K562 (cell line): ENCODE results near the gene RNF13. TPM values are rescaled to one million over a fixed set of nuclear protein-coding genes. Genes with fewer than 3 reads are reported as not detected.

Experiments
- ATAC-seq: fragments of 200-7000 bp; cut with Tn5 transposase; 3 replicates; pipeline ENCODE4 v1.9.1; 2020; ENCODE audit warnings: moderate library complexity
- BruUV-seq: library from RNA; stranded (reverse); fragments of 400-500 nt; replicated peaks from 2 replicates; lab custom pipeline; 2021; lab: Mats Ljungman, UMichigan
- CTCF ChIA-PET: fragments of 300-600 bp; formaldehyde crosslinking; extraction: SDS; loops from one replicate; lab custom pipeline; 2021; ENCODE audit warnings: low intra/inter-chr PET ratio; lab: Yijun Ruan, JAX
- POLR2A ChIA-PET: fragments of 300-600, 350-650 bp; sonication (Branson Sonifier 250); formaldehyde crosslinking; extraction: SDS; loops from one replicate; lab custom pipeline; 2021; ENCODE audit warnings: antibody characterized with exemption, inconsistent platforms; lab: Yijun Ruan, JAX
- DNase-seq, 4 experiments: peaks; one replicate each; pipeline versions ENCODE4 v3.0.0 to v3.0.0-alpha.2; 2011 to 2018; ENCODE audit warnings: low spot score in 3 of 4, mixed read lengths in 3 of 4; ENCODE audit errors: extremely low read depth in 1 of 4
- FAIRE-seq: peaks from 2 replicates; lab custom pipeline; 2011; peaks lifted over from hg19 to GRCh38; lab: Jason Lieb, UNC
- H2AFZ ChIP-seq: 2 replicates; pipeline ENCODE4 v1.6.0; 2011; ENCODE audit warnings: low read depth, low read length, control low read depth, inconsistent platforms
- H3K27ac ChIP-seq: fragments of 200-600 bp; 3 replicates; pipeline ENCODE4 v1.8.0; 2011; ENCODE audit warnings: low read depth, mild to moderate bottlenecking, control low read depth, inconsistent platforms, low read length, moderate library complexity, mixed read lengths; ENCODE audit errors: extremely low read depth
- H3K27me3 ChIP-seq, 2 experiments: fragments of 300-600 bp in 1 of 2; 2 replicates in 1 of 2; 3 replicates in 1 of 2; pipeline versions ENCODE4 v1.6.0 to v1.8.0; 2011; ENCODE audit warnings: inconsistent platforms in 2 of 2, low read length in 2 of 2, mild to moderate bottlenecking in 1 of 2, mixed read lengths in 1 of 2, moderate library complexity in 1 of 2; ENCODE audit not compliant: control insufficient read depth in 2 of 2, insufficient read depth in 2 of 2
- H3K36me3 ChIP-seq: fragments of 300-600 bp; 3 replicates; pipeline ENCODE4 v1.8.0; 2011; ENCODE audit warnings: mild to moderate bottlenecking, low read length, inconsistent platforms; ENCODE audit not compliant: control insufficient read depth, insufficient read depth
- H3K4me1 ChIP-seq, 2 experiments: fragments of 200-600 bp in 1 of 2; replicated peaks in 1 of 2; 2 replicates in 1 of 2; 3 replicates in 1 of 2; pipeline versions ENCODE4 v1.5.1 to v1.8.0; 2011; ENCODE audit warnings: inconsistent platforms in 2 of 2, low read length in 2 of 2, mild to moderate bottlenecking in 1 of 2, mixed read lengths in 1 of 2, moderate library complexity in 1 of 2; ENCODE audit not compliant: control insufficient read depth in 2 of 2, insufficient read depth in 2 of 2
- H3K4me2 ChIP-seq: 2 replicates; pipeline ENCODE4 v1.6.1; 2011; ENCODE audit warnings: low read length, control low read depth, inconsistent platforms, mixed read lengths; ENCODE audit not compliant: insufficient read depth
- H3K4me3 ChIP-seq: fragments of 200-600 bp; sonication (generic), shearing (Covaris generic); 2 replicates; pipeline ENCODE4 v1.5.1; 2016; ENCODE audit warnings: control low read depth, inconsistent platforms
- H3K79me2 ChIP-seq: fragments of 200-600 bp; 3 replicates; pipeline ENCODE4 v1.8.0; 2011; ENCODE audit warnings: low read length, inconsistent platforms; ENCODE audit not compliant: control insufficient read depth, insufficient read depth
- H3K9ac ChIP-seq, 2 experiments: 2 replicates each; pipeline versions ENCODE4 v1.6.0 to v1.6.1; 2011; ENCODE audit warnings: low read depth in 2 of 2, low read length in 2 of 2, control low read depth in 1 of 2, inconsistent platforms in 1 of 2, mild to moderate bottlenecking in 1 of 2, mixed read lengths in 1 of 2; ENCODE audit not compliant: insufficient read depth in 1 of 2
- H3K9me1 ChIP-seq: one replicate; pipeline ENCODE4 v1.6.0; 2011; ENCODE audit warnings: inconsistent platforms, mild to moderate bottlenecking, low read length, moderate library complexity; ENCODE audit not compliant: control insufficient read depth, insufficient read depth
- H3K9me3 ChIP-seq: replicated peaks from 2 replicates; pipeline ENCODE4 v1.5.1; 2011; ENCODE audit warnings: low read depth, low read length, inconsistent platforms; ENCODE audit not compliant: control insufficient read depth, insufficient read depth
- H4K20me1 ChIP-seq: replicated peaks from 2 replicates; pipeline ENCODE4 v1.6.1; 2011; ENCODE audit warnings: low read length, inconsistent platforms, mixed read lengths; ENCODE audit not compliant: control insufficient read depth, insufficient read depth
- ARID3A ChIP-seq: IDR thresholded peaks from 2 replicates; pipeline ENCODE4 v1.6.1; 2012; ENCODE audit warnings: low read depth, low read length, improper control_type of control experiment, borderline replicate concordance
- BRCA1 ChIP-seq, 2 experiments: fragments of 450-650 bp in 1 of 2; sonication (generic) in 1 of 2; formaldehyde crosslinking in 1 of 2; IDR thresholded peaks; 2 replicates each; pipeline versions ENCODE4 v1.5.0 to v1.6.1; 2017 to 2020; ENCODE audit warnings: mild to moderate bottlenecking in 1 of 2, missing genetic modification reagents in 1 of 2
- YY1 ChIP-seq, 3 experiments: IDR thresholded peaks; 2 replicates each; pipeline ENCODE4 v1.6.1; 2011; ENCODE audit warnings: low read length in 2 of 3, mild to moderate bottlenecking in 2 of 3, moderate library complexity in 2 of 3, borderline replicate concordance in 1 of 3, control low read depth in 1 of 3, low read depth in 1 of 3; ENCODE audit not compliant: insufficient read depth in 3 of 3, insufficient replicate concordance in 2 of 3, control insufficient read depth in 1 of 3, insufficient read length in 1 of 3; ENCODE audit errors: extremely low read depth in 1 of 3
- ZNF3 ChIP-seq: fragments of 250-450 bp; sonication (Bioruptor Pico); IDR thresholded peaks from 2 replicates; pipeline ENCODE4 v1.5.0; 2021; ENCODE audit warnings: mild to moderate bottlenecking, moderate library complexity
- ZNF395 ChIP-seq: fragments of 200-800 bp; sonication (Bioruptor generic); IDR thresholded peaks from 2 replicates; pipeline ENCODE4 v1.6.1; 2017; ENCODE audit warnings: missing genetic modification characterization, missing compliant biosample characterization
- WGBS: fragments of 100-300 bp; shearing (Covaris generic); methylation state at CpG from one replicate; pipeline ENCODE4 v1.1.6; 2016; ENCODE audit warnings: low coverage, mixed read lengths; ENCODE audit not compliant: insufficient coverage; ENCODE audit errors: missing lambda C conversion rate; 5-methylcytosine and 5-hydroxymethylcytosine counted together
- in situ Hi-C: fragments of 300-500 bp; cut with MboI; formaldehyde crosslinking; loops from 4 replicates; pipeline ENCODE4 v1.15.0; 2018; ENCODE audit warnings: inconsistent platforms, mixed read lengths
- intact Hi-C: fragments of 100-400 bp; cut with micrococcal nuclease; formaldehyde crosslinking; loops from 2 replicates; pipeline ENCODE4 v1.14.2; 2022
- polyA plus RNA-seq, 8 experiments: library from polyadenylated mRNA; depleted of rRNA in 4 of 8; stranded (reverse) in 5 of 8; unstranded in 3 of 8; fragments of >200 nt; fragmentation: Nextera tagmentation in 2 of 8; fragmentation: Illumina TruSeq in 1 of 8; extraction: Ambion mirVana in 2 of 8; extraction: Trizol in 1 of 8; gene quantifications; 2 replicates each; pipeline versions ENCODE4 v1.2.1 to v1.2.3, GENCODE V29; 2011 to 2014; ENCODE audit warnings: inconsistent platforms in 1 of 8, missing spikeins in 1 of 8
- total RNA-seq, 7 experiments: library from RNA; depleted of rRNA in 6 of 7; stranded (reverse); fragments of >200 nt in 6 of 7; fragmentation: Illumina TruSeq in 2 of 7; extraction: Trizol in 2 of 7; gene quantifications; 2 replicates each; pipeline versions ENCODE4 v1.2.1 to v1.2.3, GENCODE V29; 2011 to 2021; ENCODE audit warnings: low replicate concordance in 1 of 7

RNF13 gene
- total and polyA plus RNA-seq, 9 of the 15 experiments (the other 6 are each of a cell fraction or from before 2014, with no cell fraction given) = 12.7 to 35.8 (median 18.9) TPM

GRCh38 chr3:149801195-149801594 lies 11.8 kb upstream of the RNF13 start:
- Histone ChIP-seq H3K9me3 (no peaks in the 10 kb centered on the region), H3K79me2 (no peaks in the 10 kb centered on the region), H3K27ac (no peak overlapping the region), H3K4me2 (no peak overlapping the region), H4K20me1 (no peaks in the 10 kb centered on the region), H3K4me1 (no peaks in the 10 kb centered on the region), H2AFZ (no peak overlapping the region), H3K27me3 (no peaks in the 10 kb centered on the region), H3K4me3 (no peak overlapping the region), H3K36me3 (no peaks in the 10 kb centered on the region), H3K9ac (no peak overlapping the region), H3K9me1 (no peaks in the 10 kb centered on the region)
- intact Hi-C loops (no loop called here), in situ Hi-C loops (no loop called here)
- 0% methylated on average over 1 of the region's 1 CpG for WGBS
- TF ChIP-seq ARID3A (no peak), BRCA1 (IDR thresholded peaks at IDR 0.05) (no peak), BRCA1 (CRISPR knock-in tag; IDR thresholded peaks at IDR 0.05) (no peak), YY1 (IDR thresholded peaks at IDR 0.05; ENCODE audit: borderline replicate concordance in 1 of 3, control insufficient read depth in 1 of 3, extremely low read depth in 1 of 3, insufficient read depth in 3 of 3, insufficient read length in 1 of 3, insufficient replicate concordance in 2 of 3, low read depth in 1 of 3, low read length in 2 of 3) (no peak), ZNF3 (CRISPR knock-in tag) (no peak), ZNF395 (CRISPR knock-in tag) (no peak)
- ATAC-seq = no peak
- CTCF ChIA-PET = no interaction called here
- DNase-seq = no peak
- FAIRE-seq = no peak
- POLR2A ChIA-PET = interaction anchor here (0.9 kb wide), 1 partner anchor 12 kb away, joined by 3 read pairs; no protein-coding TSS in a partner anchor
- BruUV-seq = no TSS peak
